ENCODE data around the gene FRY.

DNA sequence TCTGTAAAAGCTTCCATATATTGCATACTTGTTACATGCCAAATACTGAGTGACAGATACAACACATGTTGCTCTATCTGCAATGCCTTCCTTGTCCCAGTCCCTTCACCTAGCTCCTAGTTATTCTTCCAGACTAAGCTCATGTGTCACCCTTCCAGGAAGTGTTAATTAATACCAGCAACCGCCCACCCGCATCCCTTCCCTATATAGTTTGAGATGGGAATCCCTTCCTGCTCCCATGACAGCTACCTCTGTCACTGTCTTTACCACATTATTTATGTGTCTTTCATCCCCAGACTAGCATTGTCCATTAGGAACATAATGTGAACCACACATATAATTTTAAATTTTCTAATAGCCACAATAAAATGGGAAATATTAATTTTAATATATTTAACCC lies 49.5 kb upstream of the FRY start:
- TF ChIP-seq, protein P1, sequence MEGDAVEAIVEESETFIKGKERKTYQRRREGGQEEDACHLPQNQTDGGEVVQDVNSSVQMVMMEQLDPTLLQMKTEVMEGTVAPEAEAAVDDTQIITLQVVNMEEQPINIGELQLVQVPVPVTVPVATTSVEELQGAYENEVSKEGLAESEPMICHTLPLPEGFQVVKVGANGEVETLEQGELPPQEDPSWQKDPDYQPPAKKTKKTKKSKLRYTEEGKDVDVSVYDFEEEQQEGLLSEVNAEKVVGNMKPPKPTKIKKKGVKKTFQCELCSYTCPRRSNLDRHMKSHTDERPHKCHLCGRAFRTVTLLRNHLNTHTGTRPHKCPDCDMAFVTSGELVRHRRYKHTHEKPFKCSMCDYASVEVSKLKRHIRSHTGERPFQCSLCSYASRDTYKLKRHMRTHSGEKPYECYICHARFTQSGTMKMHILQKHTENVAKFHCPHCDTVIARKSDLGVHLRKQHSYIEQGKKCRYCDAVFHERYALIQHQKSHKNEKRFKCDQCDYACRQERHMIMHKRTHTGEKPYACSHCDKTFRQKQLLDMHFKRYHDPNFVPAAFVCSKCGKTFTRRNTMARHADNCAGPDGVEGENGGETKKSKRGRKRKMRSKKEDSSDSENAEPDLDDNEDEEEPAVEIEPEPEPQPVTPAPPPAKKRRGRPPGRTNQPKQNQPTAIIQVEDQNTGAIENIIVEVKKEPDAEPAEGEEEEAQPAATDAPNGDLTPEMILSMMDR (IDR thresholded peaks at IDR 0.05): no peak
- TF ChIP-seq POLR2A (IDR thresholded peaks at IDR 0.05): no peak
